HL-60 (cell line): ENCODE data around the gene CHRNA4.

Experiments used
- DNase-seq, 2 experiments: peaks; one replicate each; pipeline ENCODE4 v3.0.0-alpha.2; 2010 to 2020; ENCODE audit warnings: low read depth in 1 of 2, low spot score in 1 of 2
- H3K27ac ChIP-seq: fragments of 250-450 bp; sonication (Bioruptor Pico); replicated peaks from 2 replicates; pipeline ENCODE4 v1.5.1; 2020; ENCODE audit warnings: mild to moderate bottlenecking, moderate library complexity
- H3K27me3 ChIP-seq: fragments of 250-450 bp; sonication (Bioruptor Pico); 2 replicates; pipeline ENCODE4 v1.5.1; 2021; ENCODE audit warnings: mild to moderate bottlenecking, moderate library complexity; ENCODE audit not compliant: insufficient read depth, poor library complexity, severe bottlenecking
- H3K4me3 ChIP-seq: replicated peaks from 2 replicates; pipeline ENCODE4 v1.5.1; 2011; ENCODE audit warnings: mild to moderate bottlenecking, control low read depth, low read length; ENCODE audit not compliant: insufficient read depth
- GABPA ChIP-seq: IDR thresholded peaks from 2 replicates; pipeline ENCODE4 v1.6.1; 2012; ENCODE audit warnings: low read depth
- POLR2AphosphoS5 ChIP-seq: IDR thresholded peaks from 2 replicates; pipeline ENCODE4 v1.6.1; 2012; ENCODE audit warnings: low read depth
- SPI1 ChIP-seq: IDR thresholded peaks from 2 replicates; pipeline ENCODE4 v1.6.1; 2012; ENCODE audit warnings: low read depth, mild to moderate bottlenecking, borderline replicate concordance
- TF ChIP-seq, protein P1 (sequence below): IDR thresholded peaks from 2 replicates; pipeline ENCODE4 v1.6.1; 2012; ENCODE audit warnings: low read depth; ENCODE audit not compliant: insufficient replicate concordance
- TF ChIP-seq, protein P2 (sequence below): IDR thresholded peaks from one replicate; pipeline ENCODE4 v1.5.1; 2011; ENCODE audit warnings: low read length, control low read depth, inconsistent platforms; ENCODE audit not compliant: insufficient read depth

The CHRNA4 gene

DNA sequence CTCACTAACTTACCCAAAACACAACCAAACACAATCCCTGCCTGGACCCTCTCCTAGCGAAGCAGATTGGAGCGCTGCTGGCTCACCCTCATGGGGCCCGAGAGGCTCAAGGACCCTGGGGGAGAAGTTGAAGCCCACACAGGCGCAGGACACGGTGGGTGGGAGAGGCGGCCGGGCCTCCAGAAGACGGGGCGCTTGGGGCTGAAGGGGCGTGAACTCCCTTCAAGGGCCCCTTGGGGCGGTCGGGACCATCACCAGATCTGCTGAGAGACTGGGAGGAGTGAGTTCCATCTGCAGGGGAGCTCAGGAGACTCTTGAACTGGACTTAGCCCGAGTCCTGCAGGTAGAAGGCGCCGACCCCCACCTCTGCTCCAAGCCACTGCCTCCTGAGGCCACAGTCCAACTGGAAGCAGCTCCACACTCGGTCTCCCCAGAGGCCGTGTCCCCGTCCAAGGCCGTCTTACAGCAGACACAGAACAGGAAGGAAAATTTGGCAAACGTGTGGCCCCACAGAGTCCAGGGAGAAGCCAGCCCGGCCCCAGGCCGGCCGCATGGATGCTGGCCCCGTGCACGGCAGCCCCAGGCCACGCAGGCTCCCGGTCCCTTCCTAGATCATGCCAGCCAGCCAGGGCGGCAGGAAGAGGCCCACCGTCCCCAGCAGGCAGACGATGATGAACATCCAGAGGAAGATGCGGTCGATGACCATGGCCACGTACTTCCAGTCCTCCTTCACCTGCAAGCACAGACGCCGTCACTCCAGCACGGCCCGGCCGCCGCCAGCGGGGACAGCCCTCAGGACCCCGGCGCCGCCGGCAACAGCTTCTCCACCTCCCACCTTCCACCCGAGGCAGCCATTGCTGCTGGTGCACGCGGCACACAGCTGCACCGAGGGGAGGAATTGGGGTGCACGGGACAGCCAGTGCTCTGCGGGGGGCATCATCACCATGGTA lies 14.7 kb downstream of the CHRNA4 start:
- Histone ChIP-seq H3K27ac (no peak overlapping the region), H3K4me3 (no peak overlapping the region), H3K27me3 (peaks cover 8% of the 10 kb centered on the region)
- no peak for TF ChIP-seq POLR2AphosphoS5
- no peak for TF ChIP-seq SPI1
- no peak for TF ChIP-seq GABPA
- TF ChIP-seq, protein P1, sequence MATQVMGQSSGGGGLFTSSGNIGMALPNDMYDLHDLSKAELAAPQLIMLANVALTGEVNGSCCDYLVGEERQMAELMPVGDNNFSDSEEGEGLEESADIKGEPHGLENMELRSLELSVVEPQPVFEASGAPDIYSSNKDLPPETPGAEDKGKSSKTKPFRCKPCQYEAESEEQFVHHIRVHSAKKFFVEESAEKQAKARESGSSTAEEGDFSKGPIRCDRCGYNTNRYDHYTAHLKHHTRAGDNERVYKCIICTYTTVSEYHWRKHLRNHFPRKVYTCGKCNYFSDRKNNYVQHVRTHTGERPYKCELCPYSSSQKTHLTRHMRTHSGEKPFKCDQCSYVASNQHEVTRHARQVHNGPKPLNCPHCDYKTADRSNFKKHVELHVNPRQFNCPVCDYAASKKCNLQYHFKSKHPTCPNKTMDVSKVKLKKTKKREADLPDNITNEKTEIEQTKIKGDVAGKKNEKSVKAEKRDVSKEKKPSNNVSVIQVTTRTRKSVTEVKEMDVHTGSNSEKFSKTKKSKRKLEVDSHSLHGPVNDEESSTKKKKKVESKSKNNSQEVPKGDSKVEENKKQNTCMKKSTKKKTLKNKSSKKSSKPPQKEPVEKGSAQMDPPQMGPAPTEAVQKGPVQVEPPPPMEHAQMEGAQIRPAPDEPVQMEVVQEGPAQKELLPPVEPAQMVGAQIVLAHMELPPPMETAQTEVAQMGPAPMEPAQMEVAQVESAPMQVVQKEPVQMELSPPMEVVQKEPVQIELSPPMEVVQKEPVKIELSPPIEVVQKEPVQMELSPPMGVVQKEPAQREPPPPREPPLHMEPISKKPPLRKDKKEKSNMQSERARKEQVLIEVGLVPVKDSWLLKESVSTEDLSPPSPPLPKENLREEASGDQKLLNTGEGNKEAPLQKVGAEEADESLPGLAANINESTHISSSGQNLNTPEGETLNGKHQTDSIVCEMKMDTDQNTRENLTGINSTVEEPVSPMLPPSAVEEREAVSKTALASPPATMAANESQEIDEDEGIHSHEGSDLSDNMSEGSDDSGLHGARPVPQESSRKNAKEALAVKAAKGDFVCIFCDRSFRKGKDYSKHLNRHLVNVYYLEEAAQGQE = no peak
- TF ChIP-seq, protein P2, sequence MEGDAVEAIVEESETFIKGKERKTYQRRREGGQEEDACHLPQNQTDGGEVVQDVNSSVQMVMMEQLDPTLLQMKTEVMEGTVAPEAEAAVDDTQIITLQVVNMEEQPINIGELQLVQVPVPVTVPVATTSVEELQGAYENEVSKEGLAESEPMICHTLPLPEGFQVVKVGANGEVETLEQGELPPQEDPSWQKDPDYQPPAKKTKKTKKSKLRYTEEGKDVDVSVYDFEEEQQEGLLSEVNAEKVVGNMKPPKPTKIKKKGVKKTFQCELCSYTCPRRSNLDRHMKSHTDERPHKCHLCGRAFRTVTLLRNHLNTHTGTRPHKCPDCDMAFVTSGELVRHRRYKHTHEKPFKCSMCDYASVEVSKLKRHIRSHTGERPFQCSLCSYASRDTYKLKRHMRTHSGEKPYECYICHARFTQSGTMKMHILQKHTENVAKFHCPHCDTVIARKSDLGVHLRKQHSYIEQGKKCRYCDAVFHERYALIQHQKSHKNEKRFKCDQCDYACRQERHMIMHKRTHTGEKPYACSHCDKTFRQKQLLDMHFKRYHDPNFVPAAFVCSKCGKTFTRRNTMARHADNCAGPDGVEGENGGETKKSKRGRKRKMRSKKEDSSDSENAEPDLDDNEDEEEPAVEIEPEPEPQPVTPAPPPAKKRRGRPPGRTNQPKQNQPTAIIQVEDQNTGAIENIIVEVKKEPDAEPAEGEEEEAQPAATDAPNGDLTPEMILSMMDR = no peak
- no peak for DNase-seq

DNA sequence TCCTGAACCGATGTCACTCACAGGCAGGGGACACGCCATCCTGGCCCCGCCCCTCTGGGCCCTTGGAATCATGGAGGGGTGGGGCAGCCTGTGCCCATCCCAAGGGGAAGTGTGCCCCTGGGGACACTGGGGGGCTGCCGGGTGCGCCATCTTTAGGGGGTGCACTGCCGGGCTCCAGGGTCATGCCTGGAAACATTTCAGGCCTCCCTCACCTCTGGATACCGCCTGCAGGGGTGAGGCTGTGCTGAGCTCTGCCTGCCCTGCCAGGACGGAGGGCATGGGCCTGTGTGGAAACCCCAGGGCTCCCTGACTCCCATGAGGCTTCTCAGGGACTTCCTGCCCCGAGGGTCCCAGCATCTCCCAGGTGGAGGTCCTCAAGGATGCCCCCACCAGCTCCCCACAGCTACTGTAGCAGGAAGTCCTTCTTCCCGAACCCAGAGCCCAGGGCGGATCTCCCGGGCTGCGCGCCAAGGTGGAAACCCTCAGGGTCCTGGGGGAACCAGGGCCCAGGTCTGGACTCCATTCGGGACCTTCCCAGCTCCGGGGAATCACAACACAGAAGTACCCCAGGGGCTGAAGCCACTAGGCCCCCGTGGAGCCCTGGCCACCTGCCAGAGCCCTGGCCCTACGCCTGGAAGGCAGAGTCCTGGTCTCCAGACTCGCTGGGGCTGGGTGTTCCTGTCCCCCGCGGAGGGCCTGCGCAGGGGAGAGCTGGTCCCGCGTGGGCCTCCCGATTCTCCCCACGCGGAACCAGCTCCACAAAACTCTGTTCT lies 15.6 kb downstream of the CHRNA4 start:
- Histone ChIP-seq H3K27ac (no peak overlapping the region), H3K4me3 (no peak overlapping the region), H3K27me3 (peaks cover 8% of the 10 kb centered on the region)
- TF ChIP-seq SPI1 (no peak), GABPA (no peak), POLR2AphosphoS5 (no peak)
- TF ChIP-seq, protein P2 = no peak
- TF ChIP-seq, protein P1 = no peak
- DNase-seq = no peak

DNA sequence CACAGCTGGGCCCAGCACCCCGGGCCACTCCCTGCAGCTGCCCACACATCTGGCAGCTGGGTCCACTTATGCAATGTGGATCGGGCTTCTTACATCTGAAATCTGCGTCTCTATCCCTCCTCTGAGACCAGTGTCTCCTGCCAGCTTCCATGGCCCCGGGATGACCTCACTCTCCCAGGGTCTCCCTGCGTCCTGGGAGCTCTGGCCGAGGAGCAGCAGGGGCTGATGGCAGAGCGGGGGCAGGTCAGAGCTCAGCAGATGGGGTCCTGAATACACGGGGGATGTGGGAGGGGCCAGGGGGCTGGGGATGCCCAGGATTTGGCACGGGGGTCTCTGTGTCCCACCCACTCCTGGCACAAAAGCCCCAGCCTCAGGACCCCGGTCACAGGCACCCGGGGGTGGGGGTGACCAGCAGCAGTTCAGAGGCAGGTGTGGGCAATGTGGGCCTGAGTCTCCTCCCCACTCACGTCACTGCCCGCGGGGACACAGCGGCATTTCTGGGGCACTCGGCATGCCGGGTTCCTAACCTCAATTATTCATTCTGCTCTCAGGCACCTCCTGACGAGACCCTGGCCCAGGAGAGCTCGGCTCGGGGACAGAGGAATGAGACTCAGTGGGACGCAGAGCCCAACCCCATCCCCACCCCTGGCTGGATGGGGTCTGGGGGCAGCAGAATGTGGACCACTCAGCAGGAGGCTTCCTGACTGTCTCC lies 16.4 kb downstream of the CHRNA4 start:
- no peak for TF ChIP-seq POLR2AphosphoS5
- TF ChIP-seq, protein P2 = no peak
- TF ChIP-seq, protein P1 = no peak
- H3K27ac ChIP-seq = no peak overlapping the region
- peaks cover 8% of the 10 kb centered on the region for H3K27me3 ChIP-seq
- no peak overlapping the region for H3K4me3 ChIP-seq
- no peak for DNase-seq
